SK-N-SH treated with all-trans-retinoic acid at 6 μM for 48 hours (cell line): ENCODE measurements around the gene TMEM91.

ENCODE experiments used
- ATAC-seq: fragments of 200-7000 bp; cut with Tn5 transposase; 3 replicates; pipeline ENCODE4 v1.9.1; 2020; ENCODE audit warnings: mild to moderate bottlenecking, moderate library complexity
- ARNTL ChIP-seq: fragments of 450-650 bp; formaldehyde crosslinking; IDR thresholded peaks from 2 replicates; pipeline ENCODE4 v1.5.0; 2020; ENCODE audit warnings: low read depth, mild to moderate bottlenecking, moderate library complexity, borderline replicate concordance
- BACH2 ChIP-seq: fragments of 250-450 bp; sonication (Bioruptor Pico); IDR thresholded peaks from 2 replicates; pipeline ENCODE4 v1.9.0; 2021; ENCODE audit warnings: mild to moderate bottlenecking, borderline replicate concordance
- CREB5 ChIP-seq: fragments of 250-450 bp; sonication (Bioruptor Pico); IDR thresholded peaks from 2 replicates; pipeline ENCODE4 v1.5.1; 2020; ENCODE audit warnings: low read depth, mild to moderate bottlenecking, moderate library complexity
- CSDC2 ChIP-seq: fragments of 250-450 bp; sonication (Bioruptor Pico); IDR thresholded peaks from 2 replicates; pipeline ENCODE4 v1.5.0; 2020; ENCODE audit warnings: mild to moderate bottlenecking, moderate library complexity
- GLIS3 ChIP-seq: fragments of 250-450 bp; sonication (Bioruptor Pico); IDR thresholded peaks from 2 replicates; pipeline ENCODE4 v1.5.0; 2020; ENCODE audit warnings: mild to moderate bottlenecking, moderate library complexity
- ISL1 ChIP-seq: fragments of 250-450 bp; sonication (Bioruptor Pico); IDR thresholded peaks from 2 replicates; pipeline ENCODE4 v2.1.2; 2022; ENCODE audit warnings: mild to moderate bottlenecking, moderate library complexity
- OSR1 ChIP-seq: fragments of 250-450 bp; sonication (Bioruptor Pico); IDR thresholded peaks from 2 replicates; pipeline ENCODE4 v1.8.0; 2022; ENCODE audit warnings: moderate library complexity, mild to moderate bottlenecking, inconsistent platforms
- PPARA ChIP-seq: fragments of 250-450 bp; sonication (Bioruptor Pico); IDR thresholded peaks from 2 replicates; pipeline ENCODE4 v1.5.0; 2020; ENCODE audit warnings: mild to moderate bottlenecking, borderline replicate concordance
- RARB ChIP-seq: fragments of 250-450 bp; sonication (Bioruptor Pico); IDR thresholded peaks from 2 replicates; pipeline ENCODE4 v1.8.0; 2021; ENCODE audit warnings: mild to moderate bottlenecking, moderate library complexity
- SNAI2 ChIP-seq: fragments of 250-450 bp; sonication (Bioruptor Pico); IDR thresholded peaks from 2 replicates; pipeline ENCODE4 v1.5.0; 2020; ENCODE audit warnings: mild to moderate bottlenecking, moderate library complexity
- TCF4 ChIP-seq: fragments of 250-450 bp; sonication (Bioruptor Pico); IDR thresholded peaks from 2 replicates; pipeline ENCODE4 v1.8.0; 2021; ENCODE audit warnings: mild to moderate bottlenecking, moderate library complexity, borderline replicate concordance
- ZC3H10 ChIP-seq: fragments of 250-450 bp; sonication (Bioruptor Pico); IDR thresholded peaks from 2 replicates; pipeline ENCODE4 v1.5.1; 2021; ENCODE audit warnings: mild to moderate bottlenecking, moderate library complexity
- ZFP3 ChIP-seq: fragments of 250-450 bp; sonication (Bioruptor Pico); IDR thresholded peaks from 2 replicates; pipeline ENCODE4 v1.5.0; 2020; ENCODE audit warnings: mild to moderate bottlenecking, moderate library complexity
- ZFP30 ChIP-seq: fragments of 450-650 bp; formaldehyde crosslinking; IDR thresholded peaks from 2 replicates; pipeline ENCODE4 v1.5.0; 2022; ENCODE audit warnings: mild to moderate bottlenecking, moderate library complexity
- ZNF565 ChIP-seq: fragments of 450-650 bp; formaldehyde crosslinking; conservative IDR thresholded peaks from 2 replicates; pipeline ENCODE4 v1.5.0; 2020; ENCODE audit warnings: low read depth, mild to moderate bottlenecking, moderate library complexity
- ZNF70 ChIP-seq: fragments of 450-650 bp; formaldehyde crosslinking; IDR thresholded peaks from 2 replicates; pipeline ENCODE4 v1.5.0; 2020; ENCODE audit warnings: mild to moderate bottlenecking, moderate library complexity
- ZNF8 ChIP-seq: fragments of 450-650 bp; formaldehyde crosslinking; IDR thresholded peaks from 2 replicates; pipeline ENCODE4 v1.5.0; 2020; ENCODE audit warnings: mild to moderate bottlenecking, moderate library complexity
- TF ChIP-seq, protein P1 (sequence below): fragments of 250-450 bp; sonication (Bioruptor Pico); IDR thresholded peaks from 2 replicates; pipeline ENCODE4 v1.5.0; 2020; ENCODE audit warnings: mild to moderate bottlenecking, moderate library complexity
- TF ChIP-seq, protein P2 (sequence below): fragments of 250-450 bp; sonication (Bioruptor Pico); IDR thresholded peaks from 2 replicates; pipeline ENCODE4 v1.8.0; 2020; ENCODE audit warnings: mild to moderate bottlenecking, moderate library complexity, borderline replicate concordance
- TF ChIP-seq, protein P3 (sequence below): fragments of 250-450 bp; sonication (Bioruptor Pico); IDR thresholded peaks from 2 replicates; pipeline ENCODE4 v1.8.0; 2021; ENCODE audit warnings: low read depth, mild to moderate bottlenecking, moderate library complexity, borderline replicate concordance

The TMEM91 gene

DNA sequence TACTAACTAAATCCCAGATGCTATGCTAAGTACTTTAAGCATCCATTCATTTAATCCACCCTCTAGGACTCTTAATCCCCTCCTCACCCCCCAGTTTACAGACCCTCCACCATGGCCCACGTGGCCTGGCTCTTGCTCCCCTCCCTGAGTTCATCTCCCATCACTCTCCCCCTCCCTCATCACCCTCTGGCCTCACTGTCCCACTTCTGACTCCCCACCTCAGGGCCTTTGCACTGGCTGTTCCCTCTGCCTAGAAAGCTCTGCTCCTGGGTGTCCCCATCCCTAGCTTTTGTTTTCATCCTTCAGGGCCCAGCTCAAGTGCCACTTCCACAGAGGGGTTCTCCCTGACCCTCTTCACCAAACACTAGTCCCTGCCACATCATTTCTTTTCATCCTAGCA lies 16.6 kb upstream of the TMEM91 start:
- no peak for ATAC-seq
- TF ChIP-seq ZFP30 (CRISPR knock-in tag) (no peak), ARNTL (no peak), RARB (CRISPR knock-in tag) (no peak), ZNF8 (no peak), CREB5 (CRISPR knock-in tag) (no peak), GLIS3 (CRISPR knock-in tag) (no peak), ISL1 (CRISPR knock-in tag) (no peak)
- TF ChIP-seq, protein P1, sequence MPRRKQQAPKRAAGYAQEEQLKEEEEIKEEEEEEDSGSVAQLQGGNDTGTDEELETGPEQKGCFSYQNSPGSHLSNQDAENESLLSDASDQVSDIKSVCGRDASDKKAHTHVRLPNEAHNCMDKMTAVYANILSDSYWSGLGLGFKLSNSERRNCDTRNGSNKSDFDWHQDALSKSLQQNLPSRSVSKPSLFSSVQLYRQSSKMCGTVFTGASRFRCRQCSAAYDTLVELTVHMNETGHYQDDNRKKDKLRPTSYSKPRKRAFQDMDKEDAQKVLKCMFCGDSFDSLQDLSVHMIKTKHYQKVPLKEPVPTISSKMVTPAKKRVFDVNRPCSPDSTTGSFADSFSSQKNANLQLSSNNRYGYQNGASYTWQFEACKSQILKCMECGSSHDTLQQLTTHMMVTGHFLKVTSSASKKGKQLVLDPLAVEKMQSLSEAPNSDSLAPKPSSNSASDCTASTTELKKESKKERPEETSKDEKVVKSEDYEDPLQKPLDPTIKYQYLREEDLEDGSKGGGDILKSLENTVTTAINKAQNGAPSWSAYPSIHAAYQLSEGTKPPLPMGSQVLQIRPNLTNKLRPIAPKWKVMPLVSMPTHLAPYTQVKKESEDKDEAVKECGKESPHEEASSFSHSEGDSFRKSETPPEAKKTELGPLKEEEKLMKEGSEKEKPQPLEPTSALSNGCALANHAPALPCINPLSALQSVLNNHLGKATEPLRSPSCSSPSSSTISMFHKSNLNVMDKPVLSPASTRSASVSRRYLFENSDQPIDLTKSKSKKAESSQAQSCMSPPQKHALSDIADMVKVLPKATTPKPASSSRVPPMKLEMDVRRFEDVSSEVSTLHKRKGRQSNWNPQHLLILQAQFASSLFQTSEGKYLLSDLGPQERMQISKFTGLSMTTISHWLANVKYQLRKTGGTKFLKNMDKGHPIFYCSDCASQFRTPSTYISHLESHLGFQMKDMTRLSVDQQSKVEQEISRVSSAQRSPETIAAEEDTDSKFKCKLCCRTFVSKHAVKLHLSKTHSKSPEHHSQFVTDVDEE (CRISPR knock-in tag), result no peak
- TF ChIP-seq, protein P2, sequence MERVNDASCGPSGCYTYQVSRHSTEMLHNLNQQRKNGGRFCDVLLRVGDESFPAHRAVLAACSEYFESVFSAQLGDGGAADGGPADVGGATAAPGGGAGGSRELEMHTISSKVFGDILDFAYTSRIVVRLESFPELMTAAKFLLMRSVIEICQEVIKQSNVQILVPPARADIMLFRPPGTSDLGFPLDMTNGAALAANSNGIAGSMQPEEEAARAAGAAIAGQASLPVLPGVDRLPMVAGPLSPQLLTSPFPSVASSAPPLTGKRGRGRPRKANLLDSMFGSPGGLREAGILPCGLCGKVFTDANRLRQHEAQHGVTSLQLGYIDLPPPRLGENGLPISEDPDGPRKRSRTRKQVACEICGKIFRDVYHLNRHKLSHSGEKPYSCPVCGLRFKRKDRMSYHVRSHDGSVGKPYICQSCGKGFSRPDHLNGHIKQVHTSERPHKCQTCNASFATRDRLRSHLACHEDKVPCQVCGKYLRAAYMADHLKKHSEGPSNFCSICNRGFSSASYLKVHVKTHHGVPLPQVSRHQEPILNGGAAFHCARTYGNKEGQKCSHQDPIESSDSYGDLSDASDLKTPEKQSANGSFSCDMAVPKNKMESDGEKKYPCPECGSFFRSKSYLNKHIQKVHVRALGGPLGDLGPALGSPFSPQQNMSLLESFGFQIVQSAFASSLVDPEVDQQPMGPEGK (CRISPR knock-in tag), result no peak

- TF ChIP-seq ZFP30 (CRISPR knock-in tag) (no peak), OSR1 (CRISPR knock-in tag) (no peak), RARB (CRISPR knock-in tag) (no peak)
- TF ChIP-seq, protein P3, sequence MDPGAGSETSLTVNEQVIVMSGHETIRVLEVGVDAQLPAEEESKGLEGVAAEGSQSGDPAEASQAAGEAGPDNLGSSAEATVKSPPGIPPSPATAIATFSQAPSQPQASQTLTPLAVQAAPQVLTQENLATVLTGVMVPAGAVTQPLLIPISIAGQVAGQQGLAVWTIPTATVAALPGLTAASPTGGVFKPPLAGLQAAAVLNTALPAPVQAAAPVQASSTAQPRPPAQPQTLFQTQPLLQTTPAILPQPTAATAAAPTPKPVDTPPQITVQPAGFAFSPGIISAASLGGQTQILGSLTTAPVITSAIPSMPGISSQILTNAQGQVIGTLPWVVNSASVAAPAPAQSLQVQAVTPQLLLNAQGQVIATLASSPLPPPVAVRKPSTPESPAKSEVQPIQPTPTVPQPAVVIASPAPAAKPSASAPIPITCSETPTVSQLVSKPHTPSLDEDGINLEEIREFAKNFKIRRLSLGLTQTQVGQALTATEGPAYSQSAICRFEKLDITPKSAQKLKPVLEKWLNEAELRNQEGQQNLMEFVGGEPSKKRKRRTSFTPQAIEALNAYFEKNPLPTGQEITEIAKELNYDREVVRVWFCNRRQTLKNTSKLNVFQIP (CRISPR knock-in tag), result no peak
- ATAC-seq, result no peak
Measured at GRCh38 chr19:41362143-41362847, 14.0 kb upstream of the TMEM91 start.

DNA sequence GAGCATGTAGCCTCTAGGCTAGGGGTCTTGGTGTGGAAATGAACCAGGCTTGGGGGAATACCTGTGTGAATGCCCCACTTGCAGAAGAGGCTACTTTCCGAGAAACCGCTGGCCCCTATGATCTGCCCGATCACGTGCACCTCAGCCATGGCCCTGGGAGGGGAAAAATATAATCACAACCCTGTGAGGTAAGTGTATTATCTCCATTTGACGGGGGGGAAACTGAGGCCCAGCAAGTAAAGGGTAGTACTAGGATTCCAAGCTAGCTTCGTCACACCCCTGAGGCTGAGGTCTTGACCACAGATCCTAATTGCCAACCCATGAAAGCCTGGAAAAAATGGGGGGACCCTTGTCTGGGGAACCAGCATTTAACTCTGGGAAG lies 13.0 kb upstream of the TMEM91 start:
- TF ChIP-seq, protein P1 (CRISPR knock-in tag), result no peak
- TF ChIP-seq ZC3H10 (CRISPR knock-in tag) (no peak), RARB (CRISPR knock-in tag) (no peak), OSR1 (CRISPR knock-in tag) (no peak), CREB5 (CRISPR knock-in tag) (no peak), PPARA (CRISPR knock-in tag) (no peak), ZNF70 (CRISPR knock-in tag) (no peak), ZNF8 (no peak), ZNF565 (CRISPR knock-in tag) (no peak), ISL1 (CRISPR knock-in tag) (no peak), ZFP30 (CRISPR knock-in tag) (no peak), SNAI2 (CRISPR knock-in tag) (no peak), ZFP3 (no peak), CSDC2 (CRISPR knock-in tag) (no peak), TCF4 (CRISPR knock-in tag) (no peak), BACH2 (CRISPR knock-in tag) (no peak)
- ATAC-seq, result no peak
